Smooth muscle cell (in vitro differentiated cells): Measurements from ENCODE around the gene TIAM2. TPM values are rescaled to one million over a fixed set of nuclear protein-coding genes. Genes with fewer than 3 reads are reported as not detected.

Experiments used
- DNase-seq: peaks from one replicate; lab custom pipeline; 2025; ENCODE audit not compliant: unreplicated experiment; lab: John Stamatoyannopoulos, UW
- H2AFZ ChIP-seq: fragments of 200-600 bp; sonication (generic); 2 replicates; pipeline ENCODE4 v1.6.0; 2016; ENCODE audit warnings: antibody characterized with exemption, low read depth, mild to moderate bottlenecking
- H3F3A ChIP-seq: fragments of 200-600 bp; sonication (generic); 2 replicates; pipeline ENCODE4 v1.6.0; 2017; ENCODE audit warnings: antibody characterized with exemption, low read depth
- H3K27ac ChIP-seq: fragments of 200-600 bp; sonication (generic); 2 replicates; pipeline ENCODE4 v1.5.1; 2016; ENCODE audit warnings: low read depth, mild to moderate bottlenecking
- H3K27me3 ChIP-seq: fragments of 200-600 bp; sonication (generic); 2 replicates; pipeline ENCODE4 v1.6.1; 2016; ENCODE audit warnings: low read depth, mild to moderate bottlenecking
- H3K36me3 ChIP-seq: fragments of 200-600 bp; sonication (generic); 2 replicates; pipeline ENCODE4 v1.5.1; 2016; ENCODE audit warnings: low read depth
- H3K4me1 ChIP-seq: fragments of 200-600 bp; sonication (generic); 2 replicates; pipeline ENCODE4 v1.5.1; 2016; ENCODE audit warnings: low read depth
- H3K4me2 ChIP-seq: fragments of 200-600 bp; sonication (generic); 2 replicates; pipeline ENCODE4 v1.6.0; 2016; ENCODE audit warnings: mild to moderate bottlenecking
- H3K4me3 ChIP-seq: fragments of 200-600 bp; sonication (generic); 2 replicates; pipeline ENCODE4 v1.5.1; 2016; ENCODE audit warnings: mild to moderate bottlenecking
- H3K79me2 ChIP-seq: fragments of 200-600 bp; sonication (generic); 2 replicates; pipeline ENCODE4 v1.6.0; 2016; ENCODE audit warnings: low read depth, mild to moderate bottlenecking
- H3K9ac ChIP-seq: fragments of 200-600 bp; sonication (generic); 2 replicates; pipeline ENCODE4 v1.6.0; 2016; ENCODE audit warnings: low read depth
- H3K9me3 ChIP-seq: fragments of 200-600 bp; sonication (generic); replicated peaks from 2 replicates; pipeline ENCODE4 v1.5.1; 2016; ENCODE audit warnings: low read depth
- H4K20me1 ChIP-seq: fragments of 200-600 bp; sonication (generic); 2 replicates; pipeline ENCODE4 v1.6.0; 2016; ENCODE audit warnings: low read depth
- WGBS: methylation state at CpG from one replicate; pipeline ENCODE4 v1.1.7; 2016; ENCODE audit warnings: low lambda C conversion rate; 5-methylcytosine and 5-hydroxymethylcytosine counted together
- polyA plus RNA-seq: library from polyadenylated mRNA; unstranded; fragments of >200 nt; fragmentation: Nextera tagmentation; extraction: Ambion mirVana; gene quantifications from 2 replicates; pipeline ENCODE4 v1.2.1, GENCODE V29; 2016
- total RNA-seq: library from RNA; depleted of rRNA; stranded (reverse); fragments of >200 nt; gene quantifications from 2 replicates; pipeline ENCODE4 v1.2.3, GENCODE V29; 2014
- TF ChIP-seq, protein P1 (sequence below): fragments of 200-600 bp; sonication (generic); IDR thresholded peaks from 2 replicates; pipeline ENCODE4 v1.5.1; 2017; ENCODE audit warnings: borderline replicate concordance, mild to moderate bottlenecking, antibody characterized with exemption; ENCODE audit not compliant: insufficient read depth, poor library complexity, severe bottlenecking

TIAM2 gene
- total and polyA plus RNA-seq, 2 experiments from 2014 or later: 13.1 to 24.9 TPM

DNA sequence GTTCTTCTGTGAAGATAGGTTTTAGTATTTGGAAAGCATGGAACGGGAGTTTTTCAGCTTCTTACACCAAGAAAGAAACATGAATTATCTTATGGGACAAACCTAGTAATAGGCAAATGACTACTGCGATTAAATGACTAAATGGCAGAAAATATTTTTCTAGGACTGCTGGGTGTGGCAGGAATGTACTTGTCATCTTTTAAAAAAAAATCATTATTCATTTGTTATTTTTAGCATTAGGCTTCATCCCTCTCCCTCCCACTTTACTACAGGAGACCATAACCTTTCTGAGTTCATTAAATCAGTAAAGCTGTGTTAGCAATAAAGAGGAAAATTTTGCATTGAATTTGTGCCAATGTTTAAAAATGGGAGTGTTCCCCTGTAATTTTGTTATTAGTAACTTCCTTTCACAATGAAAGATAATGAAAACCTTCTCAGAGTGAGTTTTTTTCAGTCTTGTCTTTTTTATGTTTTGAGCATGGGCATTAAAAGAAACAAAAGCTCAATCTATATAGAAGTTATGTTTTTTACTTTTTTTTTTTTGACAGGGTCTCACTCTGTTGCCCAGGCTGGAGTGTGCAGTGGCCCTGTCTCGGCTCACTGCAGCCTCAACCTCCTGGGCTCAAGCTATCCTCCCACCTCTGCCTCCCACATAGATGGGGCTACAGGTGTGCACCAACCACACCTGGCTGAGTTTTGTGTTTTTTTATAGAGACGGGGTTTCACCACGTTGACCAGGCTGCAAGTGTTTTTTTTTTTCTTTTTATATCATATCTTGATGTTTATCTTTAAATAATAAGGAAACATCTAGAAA, 163.1 kb downstream of the TIAM2 start:
- no peak overlapping the region for H3K4me3 ChIP-seq
- 85% methylated on average over 5 of the region's 5 CpGs for WGBS
- peaks cover 3% of the 10 kb centered on the region for H3F3A ChIP-seq
- peak overlapping the region; percentile 41 for H3K9ac ChIP-seq
- H3K79me2 ChIP-seq: no peaks in the 10 kb centered on the region
- H2AFZ ChIP-seq: no peak overlapping the region
- TF ChIP-seq, protein P1, sequence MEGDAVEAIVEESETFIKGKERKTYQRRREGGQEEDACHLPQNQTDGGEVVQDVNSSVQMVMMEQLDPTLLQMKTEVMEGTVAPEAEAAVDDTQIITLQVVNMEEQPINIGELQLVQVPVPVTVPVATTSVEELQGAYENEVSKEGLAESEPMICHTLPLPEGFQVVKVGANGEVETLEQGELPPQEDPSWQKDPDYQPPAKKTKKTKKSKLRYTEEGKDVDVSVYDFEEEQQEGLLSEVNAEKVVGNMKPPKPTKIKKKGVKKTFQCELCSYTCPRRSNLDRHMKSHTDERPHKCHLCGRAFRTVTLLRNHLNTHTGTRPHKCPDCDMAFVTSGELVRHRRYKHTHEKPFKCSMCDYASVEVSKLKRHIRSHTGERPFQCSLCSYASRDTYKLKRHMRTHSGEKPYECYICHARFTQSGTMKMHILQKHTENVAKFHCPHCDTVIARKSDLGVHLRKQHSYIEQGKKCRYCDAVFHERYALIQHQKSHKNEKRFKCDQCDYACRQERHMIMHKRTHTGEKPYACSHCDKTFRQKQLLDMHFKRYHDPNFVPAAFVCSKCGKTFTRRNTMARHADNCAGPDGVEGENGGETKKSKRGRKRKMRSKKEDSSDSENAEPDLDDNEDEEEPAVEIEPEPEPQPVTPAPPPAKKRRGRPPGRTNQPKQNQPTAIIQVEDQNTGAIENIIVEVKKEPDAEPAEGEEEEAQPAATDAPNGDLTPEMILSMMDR: no peak
- H3K9me3 ChIP-seq: no peaks in the 10 kb centered on the region
- no peak overlapping the region for H3K4me2 ChIP-seq
- H3K36me3 ChIP-seq: no peaks in the 10 kb centered on the region
- H3K27me3 ChIP-seq: no peaks in the 10 kb centered on the region
- peaks cover 11% of the 10 kb centered on the region for H3K4me1 ChIP-seq
- H4K20me1 ChIP-seq: no peaks in the 10 kb centered on the region
- H3K27ac ChIP-seq: peak overlapping the region; percentile 59
- DNase-seq: no peak

DNA sequence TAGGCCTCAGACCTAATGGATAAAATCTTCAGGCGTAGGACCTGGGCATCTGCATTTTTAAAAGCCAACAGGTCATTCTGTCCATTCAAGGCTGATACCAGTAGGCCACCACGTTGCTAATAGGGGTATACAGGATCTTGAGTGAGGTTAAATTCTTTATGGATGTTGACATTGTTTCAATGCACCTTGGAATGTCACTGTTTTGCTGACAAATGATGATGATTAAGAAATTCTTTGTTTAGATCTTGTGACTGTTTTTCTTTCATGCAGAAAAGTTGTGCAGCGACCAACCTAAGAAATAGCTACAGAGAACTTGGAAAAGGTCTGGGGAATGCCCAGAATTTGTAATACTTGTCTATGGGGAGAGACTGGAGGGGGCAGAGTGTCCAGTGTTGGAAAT, 167.6 kb downstream of the TIAM2 start:
- no peak overlapping the region for H3K9ac ChIP-seq
- DNase-seq: no peak
- H2AFZ ChIP-seq: no peak overlapping the region
- no peak overlapping the region for H3K4me2 ChIP-seq
- H3F3A ChIP-seq: peaks cover 3% of the 10 kb centered on the region
- no peaks in the 10 kb centered on the region for H3K9me3 ChIP-seq
- no peaks in the 10 kb centered on the region for H3K79me2 ChIP-seq
- no peaks in the 10 kb centered on the region for H4K20me1 ChIP-seq
- no peak overlapping the region for H3K27ac ChIP-seq
- TF ChIP-seq, protein P1: no peak
- no peaks in the 10 kb centered on the region for H3K27me3 ChIP-seq
- 83% methylated on average over 3 of the region's 3 CpGs for WGBS
- H3K4me1 ChIP-seq: peaks cover 3% of the 10 kb centered on the region
- H3K36me3 ChIP-seq: no peaks in the 10 kb centered on the region
- no peak overlapping the region for H3K4me3 ChIP-seq

DNA sequence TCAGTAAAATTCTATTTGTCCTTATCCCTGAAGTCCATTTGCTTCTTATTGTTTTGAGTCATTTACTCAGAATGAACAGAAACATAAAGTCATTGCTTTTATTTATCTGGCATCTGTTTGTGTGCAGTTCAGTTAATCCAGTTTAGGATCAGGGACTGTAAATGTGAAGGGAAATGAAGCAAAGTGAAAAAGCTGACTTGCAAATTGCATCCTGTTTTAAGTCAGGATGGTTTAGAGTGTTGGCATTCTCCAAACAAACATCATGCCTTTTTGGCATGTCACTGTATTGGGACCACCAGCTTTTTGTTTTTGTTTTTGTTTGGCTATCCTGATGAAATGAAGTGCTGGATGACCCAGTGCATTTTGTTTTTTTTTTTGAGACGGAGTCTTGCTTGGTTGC, 168.5 kb downstream of the TIAM2 start:
- WGBS: 90% methylated on average over 1 of the region's 1 CpG
- H3K27me3 ChIP-seq: no peaks in the 10 kb centered on the region
- H3K36me3 ChIP-seq: no peaks in the 10 kb centered on the region
- no peaks in the 10 kb centered on the region for H3K9me3 ChIP-seq
- H3K27ac ChIP-seq: no peak overlapping the region
- H3K4me2 ChIP-seq: no peak overlapping the region
- peaks cover 3% of the 10 kb centered on the region for H3K4me1 ChIP-seq
- no peak overlapping the region for H3K4me3 ChIP-seq
- no peak overlapping the region for H2AFZ ChIP-seq
- peaks cover 3% of the 10 kb centered on the region for H3F3A ChIP-seq
- DNase-seq: no peak
- H4K20me1 ChIP-seq: no peaks in the 10 kb centered on the region
- no peaks in the 10 kb centered on the region for H3K79me2 ChIP-seq
- TF ChIP-seq, protein P1: no peak
- no peak overlapping the region for H3K9ac ChIP-seq
